AG04449 (cell line): ENCODE results near the gene GALNT18.

Experiments
- CTCF ChIA-PET: fragments of 350-600 bp; formaldehyde crosslinking; extraction: SDS; loops from one replicate; lab custom pipeline; 2021; ENCODE audit warnings: antibody characterized with exemption; lab: Yijun Ruan, JAX
- POLR2A ChIA-PET: fragments of 400-600, 350-600 bp; formaldehyde crosslinking; extraction: SDS; loops from one replicate; lab custom pipeline; 2020; ENCODE audit warnings: antibody characterized with exemption, inconsistent platforms; lab: Yijun Ruan, JAX
- DNase-seq: peaks from one replicate; pipeline ENCODE4 v3.0.0-alpha.2; 2010; ENCODE audit warnings: low read depth, low spot score
- H3K4me3 ChIP-seq: 2 replicates; pipeline ENCODE4 v1.5.1; 2011; ENCODE audit warnings: low read depth, mild to moderate bottlenecking, control low read depth, low read length
- TF ChIP-seq, protein P1 (sequence below): IDR thresholded peaks from one replicate; pipeline ENCODE4 v1.5.1; 2011; ENCODE audit warnings: mild to moderate bottlenecking, moderate library complexity, low read length, control low read depth, inconsistent platforms; ENCODE audit not compliant: insufficient read depth; ENCODE audit errors: missing control alignments

GALNT18 gene

DNA sequence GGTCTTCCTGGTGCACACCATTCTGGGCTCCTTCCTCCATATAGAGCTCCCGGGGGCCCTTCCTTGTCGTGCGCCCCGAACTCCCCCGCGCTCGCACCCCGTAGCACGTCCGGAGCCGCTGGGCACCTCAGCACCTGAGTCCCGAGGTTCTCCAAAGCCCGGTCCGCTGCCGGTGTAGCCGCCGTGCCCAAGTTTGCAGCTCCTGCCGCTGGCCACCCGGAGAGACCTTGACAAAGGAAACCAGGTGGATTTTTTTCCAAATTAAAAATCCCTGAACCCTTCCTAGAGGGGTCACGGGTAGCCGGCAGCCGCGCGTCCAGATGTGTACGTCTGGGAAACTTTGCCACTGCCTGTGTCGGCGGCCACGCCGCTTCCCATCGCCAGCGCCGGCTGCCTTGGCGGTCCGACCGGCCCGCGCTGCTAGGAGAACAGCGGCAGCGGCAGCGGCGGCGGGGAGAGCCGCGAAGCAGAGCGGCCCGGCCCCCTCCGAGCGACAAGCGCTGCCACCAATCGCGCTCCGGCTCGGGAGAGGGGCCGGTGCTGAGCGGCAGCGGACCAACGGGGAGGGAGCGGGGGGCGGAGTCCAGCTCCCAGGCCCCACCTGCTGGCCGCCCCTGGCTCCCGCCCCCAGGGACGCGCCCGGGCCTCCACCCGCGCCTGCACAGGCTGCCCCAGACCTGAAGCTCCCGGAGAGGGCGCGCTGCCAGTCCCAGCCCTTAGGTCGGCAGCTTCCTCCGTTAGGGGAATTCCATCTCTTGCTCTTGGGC, at the start of gene GALNT18:
GALNT18 (minus strand) TSS at position 433 of the 767 bp plus-strand sequence.
- TF ChIP-seq, protein P1, sequence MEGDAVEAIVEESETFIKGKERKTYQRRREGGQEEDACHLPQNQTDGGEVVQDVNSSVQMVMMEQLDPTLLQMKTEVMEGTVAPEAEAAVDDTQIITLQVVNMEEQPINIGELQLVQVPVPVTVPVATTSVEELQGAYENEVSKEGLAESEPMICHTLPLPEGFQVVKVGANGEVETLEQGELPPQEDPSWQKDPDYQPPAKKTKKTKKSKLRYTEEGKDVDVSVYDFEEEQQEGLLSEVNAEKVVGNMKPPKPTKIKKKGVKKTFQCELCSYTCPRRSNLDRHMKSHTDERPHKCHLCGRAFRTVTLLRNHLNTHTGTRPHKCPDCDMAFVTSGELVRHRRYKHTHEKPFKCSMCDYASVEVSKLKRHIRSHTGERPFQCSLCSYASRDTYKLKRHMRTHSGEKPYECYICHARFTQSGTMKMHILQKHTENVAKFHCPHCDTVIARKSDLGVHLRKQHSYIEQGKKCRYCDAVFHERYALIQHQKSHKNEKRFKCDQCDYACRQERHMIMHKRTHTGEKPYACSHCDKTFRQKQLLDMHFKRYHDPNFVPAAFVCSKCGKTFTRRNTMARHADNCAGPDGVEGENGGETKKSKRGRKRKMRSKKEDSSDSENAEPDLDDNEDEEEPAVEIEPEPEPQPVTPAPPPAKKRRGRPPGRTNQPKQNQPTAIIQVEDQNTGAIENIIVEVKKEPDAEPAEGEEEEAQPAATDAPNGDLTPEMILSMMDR: peak; percentile 62
- POLR2A ChIA-PET: interaction anchor here (0.7 kb wide), 1 partner anchor 690 kb away, joined by 3 read pairs; no protein-coding TSS in a partner anchor
- H3K4me3 ChIP-seq: peak within 1 kb of the TSS; percentile 54
- CTCF ChIA-PET: interaction anchor here (0.7 to 1.7 kb wide), 9 partner anchors 13 to 593 kb away, joined by 3 to 4 read pairs (median 3); no protein-coding TSS in a partner anchor
- DNase-seq: peak; percentile 36

GRCh38 chr11:11670574-11670973, 48.8 kb upstream of the GALNT18 start:
- no peak for DNase-seq
- H3K4me3 ChIP-seq: no peak overlapping the region
- TF ChIP-seq, protein P1: no peak
- POLR2A ChIA-PET: no interaction called here
- CTCF ChIA-PET: no interaction called here

GRCh38 chr11:11669233-11669846, 47.5 kb upstream of the GALNT18 start:
- no peak for DNase-seq
- H3K4me3 ChIP-seq: no peak overlapping the region
- POLR2A ChIA-PET: no interaction called here
- CTCF ChIA-PET: interaction anchor here (1.7 kb wide), 1 partner anchor 118 kb away, joined by 4 read pairs; no protein-coding TSS in a partner anchor
- TF ChIP-seq, protein P1: no peak

DNA sequence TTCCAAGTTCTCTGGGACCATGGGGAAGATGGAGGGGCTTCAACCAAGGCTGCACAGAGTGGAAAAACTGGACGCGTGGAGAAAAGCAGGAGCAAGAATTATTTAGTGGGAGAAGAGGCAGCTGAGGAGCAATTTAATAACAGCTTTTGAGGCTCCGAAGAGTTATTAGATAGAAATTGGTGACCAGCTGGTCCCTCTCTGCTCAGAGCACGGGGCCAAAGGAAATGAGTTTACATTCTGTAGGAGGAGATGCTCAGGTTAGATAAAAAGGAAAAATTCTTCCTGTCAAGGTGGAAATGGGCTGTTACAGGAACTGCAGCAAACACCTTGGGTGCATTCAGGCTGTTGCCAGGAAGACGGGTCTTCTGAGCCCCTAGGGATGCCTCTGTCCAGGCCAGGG, 47.0 kb upstream of the GALNT18 start:
- no peak for DNase-seq
- POLR2A ChIA-PET: no interaction called here
- H3K4me3 ChIP-seq: no peak overlapping the region
- CTCF ChIA-PET: interaction anchor here (1.7 kb wide), 1 partner anchor 119 kb away, joined by 4 read pairs; no protein-coding TSS in a partner anchor
- TF ChIP-seq, protein P1: no peak

GRCh38 chr11:11668274-11668673, 46.5 kb upstream of the GALNT18 start:
- ChIA-PET CTCF (no interaction called here), POLR2A (no interaction called here)
- TF ChIP-seq, protein P1: no peak
- no peak overlapping the region for H3K4me3 ChIP-seq
- no peak for DNase-seq

GRCh38 chr11:11667056-11667455, 45.3 kb upstream of the GALNT18 start:
- H3K4me3 ChIP-seq: no peak overlapping the region
- ChIA-PET CTCF (no interaction called here), POLR2A (no interaction called here)
- no peak for DNase-seq
- TF ChIP-seq, protein P1: no peak
